K562 (cell line): Measurements from ENCODE around the gene IFFO2. TPM values are rescaled to one million over a fixed set of nuclear protein-coding genes. Genes with fewer than 3 reads are reported as not detected.
A peak's percentile ranks its signal among the peaks of the same experiment; 100 is the strongest.

ENCODE experiments used
- CEBPZ ChIP-seq: fragments of 150-350 bp; IDR thresholded peaks from 2 replicates; pipeline ENCODE4 v1.6.1; 2014; ENCODE audit warnings: low read depth, mild to moderate bottlenecking, low read length, borderline replicate concordance
- CHAMP1 ChIP-seq: fragments of 450-650 bp; IDR thresholded peaks from 2 replicates; pipeline ENCODE4 v1.6.1; 2016; ENCODE audit warnings: mild to moderate bottlenecking
- CHD1 ChIP-seq: fragments of 200-600 bp; sonication (generic); IDR thresholded peaks from one replicate; pipeline ENCODE4 v1.6.1; 2012; ENCODE audit warnings: mild to moderate bottlenecking, moderate library complexity, low read length, inconsistent platforms
- CREBBP ChIP-seq: IDR thresholded peaks from one replicate; pipeline ENCODE4 v1.6.1; 2012; ENCODE audit warnings: low read depth, mild to moderate bottlenecking, control low read depth, inconsistent platforms, low read length
- ETS2 ChIP-seq: IDR thresholded peaks from 2 replicates; pipeline ENCODE4 v1.6.1; 2016; ENCODE audit warnings: borderline replicate concordance, missing genetic modification characterization, mild to moderate bottlenecking, moderate library complexity, missing compliant biosample characterization; ENCODE audit not compliant: poor library complexity, severe bottlenecking
- FUS ChIP-seq: fragments of 200-400 bp; formaldehyde crosslinking; optimal IDR thresholded peaks from 2 replicates; pipeline ENCODE3; 2017; ENCODE audit warnings: low read depth, low read length
- KDM4B ChIP-seq, 2 experiments: fragments of 450-650 bp in 1 of 2; sonication (generic) in 1 of 2; IDR thresholded peaks; 2 replicates each; pipeline ENCODE4 v1.6.1; 2016 to 2017; ENCODE audit warnings: borderline replicate concordance in 2 of 2, antibody characterized with exemption in 1 of 2, low read depth in 1 of 2, mild to moderate bottlenecking in 1 of 2
- KHSRP ChIP-seq: fragments of 450-650 bp; IDR thresholded peaks from 2 replicates; pipeline ENCODE4 v1.6.1; 2017
- KLF1 ChIP-seq: fragments of 450-650 bp; IDR thresholded peaks from 2 replicates; pipeline ENCODE4 v1.6.1; 2016; ENCODE audit warnings: missing genetic modification characterization, missing compliant biosample characterization
- NUFIP1 ChIP-seq: fragments of 450-650 bp; IDR thresholded peaks from 2 replicates; pipeline ENCODE4 v1.6.1; 2018; ENCODE audit not compliant: partially characterized antibody
- PATZ1 ChIP-seq: fragments of 250-450 bp; sonication (Bioruptor Pico); IDR thresholded peaks from 2 replicates; pipeline ENCODE4 v1.5.0; 2020; ENCODE audit warnings: mild to moderate bottlenecking, borderline replicate concordance
- SMARCC2 ChIP-seq: fragments of 450-650 bp; IDR thresholded peaks from 2 replicates; pipeline ENCODE4 v1.6.1; 2017; ENCODE audit warnings: antibody characterized with exemption, moderate library complexity, mild to moderate bottlenecking, low read depth
- SRF ChIP-seq, 2 experiments: fragments of 250-450, 450-650 bp in 1 of 2; sonication (Bioruptor Pico) in 1 of 2; sonication (generic) in 1 of 2; formaldehyde crosslinking; IDR thresholded peaks; 2 replicates each; pipeline versions ENCODE4 v1.5.0 to v1.5.1; 2020 to 2022; ENCODE audit warnings: mild to moderate bottlenecking in 1 of 2, missing genetic modification reagents in 1 of 2
- SRSF3 ChIP-seq: fragments of 200-400 bp; formaldehyde crosslinking; IDR thresholded peaks from 2 replicates; pipeline ENCODE4 v1.6.1; 2016; ENCODE audit warnings: mild to moderate bottlenecking, low read length, moderate library complexity; ENCODE audit not compliant: insufficient read depth
- TAF15 ChIP-seq: fragments of 200-400 bp; formaldehyde crosslinking; IDR thresholded peaks from 2 replicates; pipeline ENCODE4 v1.6.1; 2017; ENCODE audit warnings: mild to moderate bottlenecking, low read depth, low read length, moderate library complexity
- THAP7 ChIP-seq: fragments of 250-450 bp; sonication (Bioruptor Pico); IDR thresholded peaks from 2 replicates; pipeline ENCODE4 v1.5.0; 2021
- ZNF184 ChIP-seq: sonication (generic); formaldehyde crosslinking; IDR thresholded peaks from 2 replicates; pipeline ENCODE4 v1.5.0; 2020; ENCODE audit warnings: missing genetic modification reagents
- ZNF830 ChIP-seq: fragments of 250-450 bp; sonication (Bioruptor Pico); IDR thresholded peaks from 2 replicates; pipeline ENCODE4 v1.5.0; 2021; ENCODE audit warnings: mild to moderate bottlenecking
- polyA plus RNA-seq, 8 experiments: library from polyadenylated mRNA; depleted of rRNA in 4 of 8; stranded (reverse) in 5 of 8; unstranded in 3 of 8; fragments of >200 nt; fragmentation: Nextera tagmentation in 2 of 8; fragmentation: Illumina TruSeq in 1 of 8; extraction: Ambion mirVana in 2 of 8; extraction: Trizol in 1 of 8; gene quantifications; 2 replicates each; pipeline versions ENCODE4 v1.2.1 to v1.2.3, GENCODE V29; 2011 to 2014; ENCODE audit warnings: inconsistent platforms in 1 of 8, missing spikeins in 1 of 8
- total RNA-seq, 7 experiments: library from RNA; depleted of rRNA in 6 of 7; stranded (reverse); fragments of >200 nt in 6 of 7; fragmentation: Illumina TruSeq in 2 of 7; extraction: Trizol in 2 of 7; gene quantifications; 2 replicates each; pipeline versions ENCODE4 v1.2.1 to v1.2.3, GENCODE V29; 2011 to 2021; ENCODE audit warnings: low replicate concordance in 1 of 7

Gene IFFO2
- total and polyA plus RNA-seq, 9 of the 15 experiments (the other 6 are each of a cell fraction or from before 2014, with no cell fraction given), result 0.15 to 1.0 (median 0.44) TPM; not detected in 2

- no peak for TF ChIP-seq CEBPZ
- TF ChIP-seq ETS2, result no peak
- no peak for TF ChIP-seq ZNF184
- TF ChIP-seq CREBBP, result no peak
- TF ChIP-seq FUS, result no peak
- peak; percentile 83 for TF ChIP-seq NUFIP1
- no peak for TF ChIP-seq CHAMP1
- no peak for TF ChIP-seq KLF1 (tag)
- no peak for TF ChIP-seq SMARCC2
- TF ChIP-seq KDM4B (IDR thresholded peaks at IDR 0.05; ENCODE audit: borderline replicate concordance in 2 of 2, low read depth in 1 of 2), result peak in 1 of 2 experiments; percentile 41; a peak in 1 of 4 replicates
- peak; percentile 32 for TF ChIP-seq CHD1
- TF ChIP-seq PATZ1, result no peak; the same call in 1 of the 2 replicates
- peak; percentile 78; the same call in 1 of the 2 replicates for TF ChIP-seq ZNF830 (CRISPR knock-in tag)
- no peak for TF ChIP-seq TAF15
- no peak for TF ChIP-seq SRSF3
- no peak for TF ChIP-seq THAP7
- TF ChIP-seq KHSRP, result no peak
- no peak for TF ChIP-seq SRF (CRISPR knock-in tag; IDR thresholded peaks at IDR 0.05)
Observed at GRCh38 chr1:18902523-18903290, 53.8 kb downstream of the IFFO2 start, which contains the start of gene ALDH4A1 (continued).
